Loucy (cell line): Measurements from ENCODE around the gene PGC.

Experiments used
- EZH2phosphoT487 ChIP-seq: fragments of 200-600 bp; IDR thresholded peaks from 2 replicates; pipeline ENCODE4 v1.6.1; 2018; ENCODE audit warnings: antibody characterized with exemption, mild to moderate bottlenecking, moderate library complexity, borderline replicate concordance
- TF ChIP-seq, protein P1 (sequence below): fragments of 200-600 bp; sonication (generic); conservative IDR thresholded peaks from 2 replicates; pipeline ENCODE4 v1.5.1; 2014; ENCODE audit warnings: mild to moderate bottlenecking, antibody characterized with exemption, low read length

DNA sequence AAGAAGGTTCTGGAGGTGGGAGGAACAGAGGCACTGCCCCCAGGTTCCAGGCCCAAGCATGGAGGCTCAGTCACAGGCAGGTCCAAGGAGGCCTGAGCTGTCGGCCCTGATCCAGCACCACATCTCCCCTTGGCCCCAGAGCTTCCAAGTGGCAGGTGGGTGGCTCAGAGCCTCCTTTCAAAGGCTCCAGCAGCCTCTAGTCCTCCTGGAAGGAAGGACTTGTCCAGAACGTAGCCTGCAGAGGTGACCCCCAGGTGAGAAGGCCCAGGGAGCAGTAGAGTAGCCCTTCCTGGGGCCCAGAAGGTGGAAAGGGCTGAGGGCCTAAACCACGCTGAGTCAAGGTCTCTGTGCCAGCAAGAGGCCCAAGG is 19.5 kb downstream of the PGC start:
- TF ChIP-seq, protein P1, sequence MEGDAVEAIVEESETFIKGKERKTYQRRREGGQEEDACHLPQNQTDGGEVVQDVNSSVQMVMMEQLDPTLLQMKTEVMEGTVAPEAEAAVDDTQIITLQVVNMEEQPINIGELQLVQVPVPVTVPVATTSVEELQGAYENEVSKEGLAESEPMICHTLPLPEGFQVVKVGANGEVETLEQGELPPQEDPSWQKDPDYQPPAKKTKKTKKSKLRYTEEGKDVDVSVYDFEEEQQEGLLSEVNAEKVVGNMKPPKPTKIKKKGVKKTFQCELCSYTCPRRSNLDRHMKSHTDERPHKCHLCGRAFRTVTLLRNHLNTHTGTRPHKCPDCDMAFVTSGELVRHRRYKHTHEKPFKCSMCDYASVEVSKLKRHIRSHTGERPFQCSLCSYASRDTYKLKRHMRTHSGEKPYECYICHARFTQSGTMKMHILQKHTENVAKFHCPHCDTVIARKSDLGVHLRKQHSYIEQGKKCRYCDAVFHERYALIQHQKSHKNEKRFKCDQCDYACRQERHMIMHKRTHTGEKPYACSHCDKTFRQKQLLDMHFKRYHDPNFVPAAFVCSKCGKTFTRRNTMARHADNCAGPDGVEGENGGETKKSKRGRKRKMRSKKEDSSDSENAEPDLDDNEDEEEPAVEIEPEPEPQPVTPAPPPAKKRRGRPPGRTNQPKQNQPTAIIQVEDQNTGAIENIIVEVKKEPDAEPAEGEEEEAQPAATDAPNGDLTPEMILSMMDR, result no peak
- no peak for TF ChIP-seq EZH2phosphoT487
